GM12874 (cell line): ENCODE results near the gene SPTSSA.

Experiments used
- CTCF ChIP-seq: IDR thresholded peaks from 2 replicates; pipeline ENCODE4 v1.5.1; 2011; ENCODE audit warnings: low read depth, mild to moderate bottlenecking, control low read depth, low read length, moderate library complexity; ENCODE audit not compliant: insufficient read depth

Gene SPTSSA

GRCh38 chr14:34450958-34451357 lies 11.1 kb downstream of the SPTSSA start:
- no peak for TF ChIP-seq CTCF

- no peak for TF ChIP-seq CTCF
These were observed 11.5 kb downstream of the SPTSSA start for GRCh38 chr14:34450542-34450915.

GRCh38 chr14:34449819-34450541 lies 12.1 kb downstream of the SPTSSA start:
- TF ChIP-seq CTCF = no peak

- no peak for TF ChIP-seq CTCF
These were observed 22.9 kb downstream of the SPTSSA start for GRCh38 chr14:34439090-34439489.

GRCh38 chr14:34438438-34438837 lies 23.6 kb downstream of the SPTSSA start:
- no peak for TF ChIP-seq CTCF

GRCh38 chr14:34437729-34438080 lies 24.3 kb downstream of the SPTSSA start:
- TF ChIP-seq CTCF = no peak

- no peak for TF ChIP-seq CTCF
These were observed 24.9 kb downstream of the SPTSSA start for GRCh38 chr14:34436960-34437728.
